RWPE1 (cell line): Measurements from ENCODE around the gene PTGER3.

Experiments used
- CTCF ChIA-PET: fragments of 350-600 bp; sonication (Branson Sonifier 250); formaldehyde crosslinking; extraction: SDS; loops from one replicate; lab custom pipeline; 2021; lab: Yijun Ruan, JAX
- POLR2A ChIA-PET: fragments of 400-600 bp; formaldehyde crosslinking; extraction: SDS; loops from one replicate; lab custom pipeline; 2020; ENCODE audit warnings: antibody characterized with exemption; ENCODE audit not compliant: low non-redundant PET; lab: Yijun Ruan, JAX
- DNase-seq: peaks from one replicate; pipeline ENCODE4 v3.0.0; 2012; ENCODE audit warnings: low spot score
- H3K27ac ChIP-seq: fragments of 450-650 bp; 2 replicates; pipeline ENCODE4 v1.5.1; 2017
- TF ChIP-seq, protein P1 (sequence below): fragments of 450-650 bp; conservative IDR thresholded peaks from 2 replicates; pipeline ENCODE4 v1.5.1; 2017; ENCODE audit warnings: low read depth, mild to moderate bottlenecking

PTGER3 gene

GRCh38 chr1:71043065-71043464 is 4.6 kb downstream of the PTGER3 start:
- CTCF ChIA-PET = interaction anchor here (0.6 kb wide), 1 partner anchor 29 kb away, joined by 3 read pairs; no protein-coding TSS in a partner anchor
- DNase-seq = no peak
- TF ChIP-seq, protein P1, sequence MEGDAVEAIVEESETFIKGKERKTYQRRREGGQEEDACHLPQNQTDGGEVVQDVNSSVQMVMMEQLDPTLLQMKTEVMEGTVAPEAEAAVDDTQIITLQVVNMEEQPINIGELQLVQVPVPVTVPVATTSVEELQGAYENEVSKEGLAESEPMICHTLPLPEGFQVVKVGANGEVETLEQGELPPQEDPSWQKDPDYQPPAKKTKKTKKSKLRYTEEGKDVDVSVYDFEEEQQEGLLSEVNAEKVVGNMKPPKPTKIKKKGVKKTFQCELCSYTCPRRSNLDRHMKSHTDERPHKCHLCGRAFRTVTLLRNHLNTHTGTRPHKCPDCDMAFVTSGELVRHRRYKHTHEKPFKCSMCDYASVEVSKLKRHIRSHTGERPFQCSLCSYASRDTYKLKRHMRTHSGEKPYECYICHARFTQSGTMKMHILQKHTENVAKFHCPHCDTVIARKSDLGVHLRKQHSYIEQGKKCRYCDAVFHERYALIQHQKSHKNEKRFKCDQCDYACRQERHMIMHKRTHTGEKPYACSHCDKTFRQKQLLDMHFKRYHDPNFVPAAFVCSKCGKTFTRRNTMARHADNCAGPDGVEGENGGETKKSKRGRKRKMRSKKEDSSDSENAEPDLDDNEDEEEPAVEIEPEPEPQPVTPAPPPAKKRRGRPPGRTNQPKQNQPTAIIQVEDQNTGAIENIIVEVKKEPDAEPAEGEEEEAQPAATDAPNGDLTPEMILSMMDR = no peak
- POLR2A ChIA-PET = no interaction called here
- no peak overlapping the region for H3K27ac ChIP-seq

DNA sequence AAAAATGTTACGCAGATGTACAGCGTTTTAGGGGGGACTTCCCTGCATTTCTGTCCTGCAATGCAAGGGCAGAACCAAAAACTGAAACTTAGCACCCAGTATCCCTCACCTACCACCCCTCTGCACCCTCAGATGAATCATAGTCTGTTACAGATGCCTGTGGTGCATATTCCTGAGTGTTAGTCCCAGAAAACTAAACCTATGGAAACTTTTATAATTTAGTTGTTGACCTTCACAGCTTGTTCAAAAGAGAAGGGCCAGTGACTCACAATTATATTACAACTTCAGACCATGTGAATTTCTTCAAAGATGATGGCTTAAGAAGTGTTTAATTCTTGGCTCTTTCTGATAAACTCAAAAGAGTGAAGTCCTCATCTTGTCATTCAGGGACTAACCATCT is 5.8 kb downstream of the PTGER3 start:
- H3K27ac ChIP-seq = no peak overlapping the region
- CTCF ChIA-PET = no interaction called here
- TF ChIP-seq, protein P1 = no peak
- POLR2A ChIA-PET = no interaction called here
- no peak for DNase-seq

GRCh38 chr1:71039661-71040262 is 7.9 kb downstream of the PTGER3 start:
- no peak for DNase-seq

GRCh38 chr1:71038942-71039341 is 8.7 kb downstream of the PTGER3 start:
- no peak overlapping the region for H3K27ac ChIP-seq
- ChIA-PET CTCF (no interaction called here), POLR2A (no interaction called here)
- TF ChIP-seq, protein P1 = no peak
- no peak for DNase-seq

More at GRCh38 chr1:71039661-71040262, 7.9 kb downstream of the PTGER3 start:
- no peak overlapping the region for H3K27ac ChIP-seq
- ChIA-PET POLR2A (no interaction called here), CTCF (no interaction called here)
- TF ChIP-seq, protein P1 = no peak

- no peak for DNase-seq
- H3K27ac ChIP-seq = no peak overlapping the region
- TF ChIP-seq, protein P1 = no peak
- POLR2A ChIA-PET = no interaction called here
- CTCF ChIA-PET = no interaction called here
Measured at GRCh38 chr1:71037829-71038620, 9.6 kb downstream of the PTGER3 start.

- TF ChIP-seq, protein P1 = no peak
- CTCF ChIA-PET = no interaction called here
- POLR2A ChIA-PET = no interaction called here
- DNase-seq = no peak
- H3K27ac ChIP-seq = no peak overlapping the region
Measured at GRCh38 chr1:71037066-71037465, 10.6 kb downstream of the PTGER3 start.
